ENCODE data around the gene FSD1. TPM values are rescaled to one million over a fixed set of nuclear protein-coding genes. Genes with fewer than 3 reads are reported as not detected.
"Not testable (repeated sequence)": the region's sequence is repeated elsewhere in the genome, so short reads cannot be mapped to it uniquely, and the experiment has no call there.

Gene FSD1
- total RNA-seq, 2 experiments from 2014 or later: 23.1 to 25.3 TPM

DNA sequence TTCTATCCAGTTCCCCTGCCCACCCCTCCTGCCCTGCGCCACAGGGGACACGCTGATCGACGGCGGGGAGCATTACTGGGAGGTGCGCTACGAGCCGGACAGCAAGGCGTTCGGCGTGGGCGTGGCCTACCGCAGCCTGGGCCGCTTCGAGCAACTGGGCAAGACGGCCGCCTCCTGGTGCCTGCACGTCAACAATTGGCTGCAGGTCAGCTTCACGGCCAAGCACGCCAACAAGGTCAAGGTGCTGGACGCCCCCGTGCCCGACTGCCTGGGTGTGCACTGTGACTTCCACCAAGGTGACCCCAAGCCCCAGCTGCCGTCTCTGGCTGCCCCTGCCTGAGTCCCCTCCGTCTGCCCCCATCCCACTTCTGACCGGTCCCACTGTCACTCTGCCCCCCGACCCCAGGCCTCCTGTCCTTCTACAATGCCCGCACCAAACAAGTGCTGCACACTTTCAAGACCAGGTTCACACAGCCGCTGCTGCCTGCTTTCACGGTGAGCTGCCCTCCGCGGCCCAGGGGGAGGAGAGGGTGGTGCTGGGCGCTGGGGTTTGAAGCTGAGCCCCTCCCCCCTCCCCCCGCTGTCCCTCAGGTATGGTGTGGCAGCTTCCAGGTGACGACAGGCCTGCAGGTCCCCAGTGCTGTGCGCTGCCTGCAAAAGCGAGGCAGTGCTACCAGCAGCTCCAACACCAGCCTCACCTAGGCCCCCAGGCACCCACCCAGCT, 18.7 kb downstream of the FSD1 start:
- ATAC-seq (no peak), DNase-seq (no peak)
- Mint-ChIP-seq H3K27me3 (no peaks in the 10 kb centered on the region), H3K36me3 (ENCODE audit: low read depth) (no peaks in the 10 kb centered on the region), H3K4me3 (no peak overlapping the region), H3K4me1 (peaks cover 17% of the 10 kb centered on the region), H3K9me3 (ENCODE audit: low read depth) (peaks cover 4% of the 10 kb centered on the region), H3K27ac (no peak overlapping the region)
- POLR2A ChIA-PET: interaction anchor here (0.6 to 0.9 kb wide), 2 partner anchors 22 to 42 kb away, joined by 3 to 6 read pairs; no protein-coding TSS in a partner anchor
- intact Hi-C loops (cut with DNase I, micrococcal nuclease): no loop called here
- CTCF ChIA-PET: interaction anchor here (0.9 to 1.2 kb wide), 4 partner anchors 28 to 253 kb away, joined by 3 to 4 read pairs (median 4); no protein-coding TSS in a partner anchor

DNA sequence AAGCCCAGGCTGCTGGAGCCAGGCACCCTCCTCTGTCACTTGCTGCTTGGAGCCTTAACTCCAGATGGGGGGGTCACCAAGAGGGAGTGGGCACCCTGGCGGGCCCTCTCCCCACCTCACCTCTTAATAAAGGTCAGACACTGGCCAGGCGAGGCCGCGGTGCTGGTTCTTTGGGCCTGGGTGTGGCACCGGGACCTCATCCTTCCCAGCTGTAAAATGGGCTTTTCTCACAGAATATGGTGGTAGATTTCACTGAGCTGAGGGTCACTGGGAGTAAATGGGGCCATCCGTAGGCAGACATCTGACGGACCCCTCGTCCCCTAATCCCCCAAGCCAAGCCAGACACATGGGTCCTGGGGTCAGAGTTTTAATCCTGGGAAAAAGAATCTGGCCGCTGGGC, 19.3 kb downstream of the FSD1 start:
- H3K4me1 Mint-ChIP-seq: peaks cover 19% of the 10 kb centered on the region
- DNase-seq (no peak), ATAC-seq (no peak)
- CTCF ChIA-PET: no interaction called here
- intact Hi-C loops (cut with DNase I, micrococcal nuclease): no loop called here
- H3K27ac Mint-ChIP-seq: no peak overlapping the region
- no peaks in the 10 kb centered on the region for H3K27me3 Mint-ChIP-seq
- no peaks in the 10 kb centered on the region for H3K36me3 Mint-ChIP-seq (ENCODE audit: low read depth)
- H3K9me3 Mint-ChIP-seq (ENCODE audit: low read depth): peaks cover 4% of the 10 kb centered on the region
- no peak overlapping the region for H3K4me3 Mint-ChIP-seq
- POLR2A ChIA-PET: interaction anchor here (0.6 to 1.7 kb wide), 2 partner anchors 20 to 22 kb away, joined by 3 to 6 read pairs; partner anchors contain the start of gene MPND

DNA sequence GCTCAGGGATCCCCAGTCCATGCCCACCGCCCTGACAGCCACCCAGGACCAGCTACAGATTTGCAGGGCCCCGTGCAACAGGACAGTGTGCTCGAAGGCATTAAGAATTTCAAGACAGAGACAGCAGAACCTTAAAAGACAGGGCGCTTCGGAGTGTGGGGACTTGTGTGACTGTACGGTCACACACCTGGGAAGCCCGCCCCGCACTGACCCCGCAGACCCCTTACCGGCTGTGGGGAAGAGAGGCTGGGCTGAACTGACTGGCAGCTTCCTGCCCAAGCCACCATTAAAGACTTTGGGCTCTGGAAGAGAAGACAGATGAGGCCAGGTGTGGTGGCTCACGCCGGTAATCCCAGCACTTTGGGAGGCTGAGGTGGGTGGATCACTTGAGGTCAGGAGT, 19.8 kb downstream of the FSD1 start:
- POLR2A ChIA-PET: interaction anchor here (1.7 kb wide), 1 partner anchor 19 kb away, joined by 3 read pairs; the partner anchor contains the start of gene MPND
- CTCF ChIA-PET: no interaction called here

DNA sequence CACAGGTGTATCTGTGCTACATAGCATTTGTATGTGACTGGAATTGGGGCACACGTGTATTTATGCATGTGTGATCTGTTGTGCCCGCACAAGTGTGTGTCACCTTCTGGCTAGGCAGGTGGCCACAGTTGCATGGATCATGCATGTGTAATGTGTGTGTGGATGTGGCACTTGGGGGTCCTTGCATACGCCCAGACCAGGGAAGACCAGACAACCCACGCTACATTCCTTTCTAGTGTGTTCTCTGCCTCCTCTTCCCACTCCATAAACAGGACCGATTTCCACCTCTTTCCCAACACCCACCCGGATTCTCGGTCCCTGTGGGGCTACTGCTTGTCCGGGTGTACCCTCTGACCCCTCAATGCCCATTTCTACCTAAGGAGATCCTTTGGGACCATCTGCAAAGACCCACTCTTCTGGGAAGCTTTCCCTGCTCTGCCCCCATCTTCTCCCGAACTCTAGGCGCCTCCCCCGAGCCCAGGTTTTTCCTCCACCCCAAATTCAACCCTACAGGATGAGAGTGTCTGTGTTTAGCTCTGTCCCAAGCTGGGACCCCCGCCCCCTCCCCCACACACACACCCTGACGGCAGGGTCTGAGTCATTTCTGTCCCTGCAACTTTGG, 21.9 kb downstream of the FSD1 start:
- Mint-ChIP-seq H3K36me3 (ENCODE audit: low read depth) (peaks cover 8% of the 10 kb centered on the region), H3K27ac (no peak overlapping the region), H3K9me3 (ENCODE audit: low read depth) (no peaks in the 10 kb centered on the region), H3K27me3 (no peaks in the 10 kb centered on the region), H3K4me3 (peak overlapping the region; percentile 93), H3K4me1 (peaks cover 27% of the 10 kb centered on the region)
- no peak for DNase-seq
- ChIA-PET POLR2A (no interaction called here), CTCF (no interaction called here)
- intact Hi-C loops (cut with DNase I, micrococcal nuclease): loop anchor here in 1 of 2 experiments (5.0 kb wide), 7 partner anchors 144 to 1576 kb away; partner anchors contain the start of genes ANKRD24, APBA3, CACTIN and EEF2
- no peak for ATAC-seq

More for the DNA sequence above, 19.8 kb downstream of the FSD1 start:
- peaks cover under 1% of the 10 kb centered on the region for H3K36me3 Mint-ChIP-seq (ENCODE audit: low read depth)
- peaks cover 2% of the 10 kb centered on the region for H3K9me3 Mint-ChIP-seq (ENCODE audit: low read depth)
- no peak for ATAC-seq
- DNase-seq: no peak
- H3K4me3 Mint-ChIP-seq: no peak overlapping the region
- H3K27me3 Mint-ChIP-seq: no peaks in the 10 kb centered on the region
- H3K4me1 Mint-ChIP-seq: peaks cover 20% of the 10 kb centered on the region
- no peak overlapping the region for H3K27ac Mint-ChIP-seq
- intact Hi-C loops (cut with DNase I, micrococcal nuclease): no loop called here

DNA sequence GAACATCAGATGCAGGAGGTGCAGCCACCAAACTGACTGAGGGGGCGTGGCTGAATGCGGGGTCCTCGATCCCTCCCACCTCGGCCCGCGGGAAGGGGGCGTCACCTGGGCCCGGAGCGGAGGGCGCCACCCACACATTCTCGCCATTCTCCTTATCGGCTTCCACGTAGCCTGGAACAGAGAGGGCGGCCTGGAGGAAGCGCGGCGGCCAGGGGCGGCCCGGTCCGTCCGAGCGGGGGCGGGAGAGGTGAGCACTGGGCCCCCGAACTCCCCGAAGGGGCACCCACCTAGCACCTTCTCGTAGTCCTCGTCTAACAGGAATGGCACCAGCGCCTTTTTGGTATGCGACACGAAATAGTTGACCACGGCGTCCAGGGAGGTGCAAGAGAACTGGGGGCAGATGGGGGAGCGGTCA, 22.4 kb downstream of the FSD1 start:
- peak; percentile 37 for DNase-seq
- no peaks in the 10 kb centered on the region for H3K9me3 Mint-ChIP-seq (ENCODE audit: low read depth)
- peaks cover 27% of the 10 kb centered on the region for H3K4me1 Mint-ChIP-seq
- ChIA-PET CTCF (no interaction called here), POLR2A (no interaction called here)
- intact Hi-C loops (cut with DNase I, micrococcal nuclease): loop anchor here in 1 of 2 experiments (1.0 to 5.0 kb wide), 9 partner anchors 60 to 1575 kb away; partner anchors contain the start of genes ANKRD24, APBA3, CACTIN and DAPK3
- peak overlapping the region; percentile 93 for H3K4me3 Mint-ChIP-seq
- H3K36me3 Mint-ChIP-seq (ENCODE audit: low read depth): peaks cover 8% of the 10 kb centered on the region
- no peaks in the 10 kb centered on the region for H3K27me3 Mint-ChIP-seq
- ATAC-seq: no peak
- H3K27ac Mint-ChIP-seq: no peak overlapping the region

DNA sequence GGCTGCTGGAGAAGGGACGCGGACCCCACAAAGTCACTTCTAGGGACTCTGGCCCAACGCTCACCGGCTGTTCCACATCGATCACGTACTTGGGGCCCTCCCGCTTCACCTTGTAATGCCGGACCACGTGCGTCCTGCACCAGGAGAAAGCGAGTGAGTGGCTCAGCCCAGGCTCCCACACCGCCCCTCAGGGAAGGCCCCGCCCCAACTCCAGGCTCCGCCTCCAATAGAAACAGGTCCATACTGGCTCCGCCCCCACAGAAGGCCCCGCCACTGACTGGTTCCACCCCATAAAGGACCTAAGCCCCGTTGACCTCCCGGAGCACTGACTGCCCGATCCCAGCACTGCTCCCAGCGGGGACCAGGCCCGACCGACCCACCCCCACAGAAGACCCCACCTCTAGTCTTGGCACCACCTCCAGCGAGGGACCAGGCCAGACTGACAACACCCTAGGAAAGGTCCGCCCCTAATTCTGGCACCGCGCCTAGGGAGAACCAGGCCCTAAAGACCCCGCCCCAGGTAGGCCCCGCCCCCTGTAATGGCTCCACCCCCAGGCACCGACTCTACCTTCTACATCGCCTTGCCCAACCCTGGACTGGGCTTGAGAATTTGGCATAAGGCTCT, 23.0 kb downstream of the FSD1 start:
- H3K4me1 Mint-ChIP-seq: peaks cover 27% of the 10 kb centered on the region
- H3K4me3 Mint-ChIP-seq: peak overlapping the region; percentile 93
- intact Hi-C loops (cut with DNase I, micrococcal nuclease): loop anchor here in 1 of 2 experiments (1.0 to 5.0 kb wide), 9 partner anchors 60 to 1575 kb away; partner anchors contain the start of genes ANKRD24, APBA3, CACTIN and DAPK3
- H3K36me3 Mint-ChIP-seq (ENCODE audit: low read depth): peaks cover 8% of the 10 kb centered on the region
- ChIA-PET CTCF (interaction anchor here (1.0 to 1.1 kb wide), 3 partner anchors 11 to 60 kb away, joined by 3 to 5 read pairs (median 3); partner anchors contain the start of gene STAP2), POLR2A (interaction anchor here (1.1 kb wide), 1 partner anchor 15 kb away, joined by 12 read pairs; the partner anchor contains the start of gene MPND)
- H3K9me3 Mint-ChIP-seq (ENCODE audit: low read depth): no peaks in the 10 kb centered on the region
- ATAC-seq (peak; percentile 56), DNase-seq (peak; percentile 94)
- H3K27ac Mint-ChIP-seq: peak overlapping the region; percentile 51
- H3K27me3 Mint-ChIP-seq: no peaks in the 10 kb centered on the region

DNA sequence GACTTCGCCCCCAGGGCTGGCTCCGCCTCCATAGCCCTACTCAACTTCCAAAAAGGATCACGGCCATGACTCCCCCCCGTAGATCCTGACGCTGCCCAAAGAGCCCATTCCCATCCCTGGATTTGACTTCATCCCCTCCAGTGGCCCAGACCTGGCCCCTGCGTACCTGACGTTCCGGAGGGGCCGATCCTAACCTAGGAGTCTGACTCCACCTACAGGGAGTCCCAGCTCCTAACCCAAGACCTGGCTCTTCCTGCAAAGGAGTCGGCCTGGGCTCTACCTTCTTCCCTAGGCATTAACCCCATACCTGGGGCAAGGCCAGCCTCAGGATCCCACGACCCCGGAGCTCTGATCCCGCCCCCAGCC, 23.5 kb downstream of the FSD1 start:
- Mint-ChIP-seq H3K9me3 (ENCODE audit: low read depth) (no peaks in the 10 kb centered on the region), H3K36me3 (ENCODE audit: low read depth) (peaks cover 8% of the 10 kb centered on the region), H3K4me1 (peaks cover 27% of the 10 kb centered on the region), H3K27me3 (no peaks in the 10 kb centered on the region), H3K4me3 (peak overlapping the region; percentile 93), H3K27ac (peak overlapping the region; percentile 51)
- POLR2A ChIA-PET: interaction anchor here (0.5 to 1.1 kb wide), 2 partner anchors 15 to 130 kb away, joined by 3 to 12 read pairs; partner anchors contain the start of gene MPND
- DNase-seq: no peak
- peak; percentile 23 for ATAC-seq
- CTCF ChIA-PET: interaction anchor here (0.6 to 1.1 kb wide), 7 partner anchors 10 to 76 kb away, joined by 3 to 5 read pairs (median 3); partner anchors contain the start of gene STAP2
- intact Hi-C loops (cut with DNase I, micrococcal nuclease): loop anchor here (1.0 to 5.0 kb wide), 24 partner anchors 10 to 1574 kb away; partner anchors contain the start of genes MPND (in 2 of the 2), ANKRD24 (in 1 of the 2), APBA3 (in 1 of the 2) and CACTIN (in 1 of the 2)

DNA sequence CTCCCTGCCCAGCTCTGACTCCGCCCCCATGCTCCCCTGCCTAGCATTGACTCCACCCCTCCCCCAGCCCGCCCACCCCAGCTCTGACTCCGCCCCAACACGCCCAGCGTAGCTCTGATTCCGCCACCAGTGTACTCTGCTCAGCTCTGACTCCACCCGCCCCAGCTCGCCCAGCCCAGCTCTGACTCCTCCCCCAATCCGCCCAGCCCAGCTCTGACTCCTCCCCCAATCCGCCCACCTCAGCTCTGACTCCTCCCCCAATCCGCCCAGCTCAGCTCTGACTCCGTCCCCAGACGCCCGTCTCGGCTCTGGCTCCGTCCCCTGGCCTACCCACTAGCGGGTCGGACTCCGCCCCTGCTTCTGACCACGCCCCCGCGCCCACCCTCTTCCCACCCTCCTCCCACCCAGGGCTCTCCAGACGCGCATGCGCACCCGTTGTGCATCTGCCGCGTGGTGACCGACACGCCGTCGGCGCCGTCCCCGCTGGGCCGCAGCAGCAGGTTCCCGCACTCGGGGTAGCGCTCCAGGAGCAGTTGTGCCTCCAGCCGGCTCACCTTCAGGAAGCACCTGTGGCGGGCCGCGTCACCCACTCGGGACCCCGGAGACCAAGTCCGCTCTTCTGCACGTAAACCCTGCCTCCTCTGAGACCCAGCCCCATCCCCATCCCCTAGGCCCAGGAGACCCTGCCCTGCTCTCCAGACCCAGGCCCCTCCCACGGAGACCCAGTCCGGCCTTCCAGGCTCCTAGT, 24.0 kb downstream of the FSD1 start:
- peak overlapping the region; percentile 93 for H3K4me3 Mint-ChIP-seq
- H3K9me3 Mint-ChIP-seq (ENCODE audit: low read depth): no peaks in the 10 kb centered on the region
- DNase-seq (peak; percentile 100), ATAC-seq (peak; percentile 85)
- H3K27ac Mint-ChIP-seq: peak overlapping the region; percentile 94
- H3K36me3 Mint-ChIP-seq (ENCODE audit: low read depth): peaks cover 8% of the 10 kb centered on the region
- intact Hi-C loops (cut with DNase I, micrococcal nuclease): loop anchor here (1.0 to 5.0 kb wide), 22 partner anchors 10 to 1574 kb away; partner anchors contain the start of genes MPND (in 2 of the 2), ANKRD24 (in 1 of the 2), APBA3 (in 1 of the 2) and CACTIN (in 1 of the 2)
- POLR2A ChIA-PET: interaction anchor here (0.5 to 1.1 kb wide), 2 partner anchors 14 to 130 kb away, joined by 3 to 12 read pairs; partner anchors contain the start of gene MPND
- no peaks in the 10 kb centered on the region for H3K27me3 Mint-ChIP-seq
- H3K4me1 Mint-ChIP-seq: peaks cover 27% of the 10 kb centered on the region
- CTCF ChIA-PET: interaction anchor here (0.6 to 1.1 kb wide), 7 partner anchors 10 to 76 kb away, joined by 3 to 5 read pairs (median 3); partner anchors contain the start of gene STAP2

DNA sequence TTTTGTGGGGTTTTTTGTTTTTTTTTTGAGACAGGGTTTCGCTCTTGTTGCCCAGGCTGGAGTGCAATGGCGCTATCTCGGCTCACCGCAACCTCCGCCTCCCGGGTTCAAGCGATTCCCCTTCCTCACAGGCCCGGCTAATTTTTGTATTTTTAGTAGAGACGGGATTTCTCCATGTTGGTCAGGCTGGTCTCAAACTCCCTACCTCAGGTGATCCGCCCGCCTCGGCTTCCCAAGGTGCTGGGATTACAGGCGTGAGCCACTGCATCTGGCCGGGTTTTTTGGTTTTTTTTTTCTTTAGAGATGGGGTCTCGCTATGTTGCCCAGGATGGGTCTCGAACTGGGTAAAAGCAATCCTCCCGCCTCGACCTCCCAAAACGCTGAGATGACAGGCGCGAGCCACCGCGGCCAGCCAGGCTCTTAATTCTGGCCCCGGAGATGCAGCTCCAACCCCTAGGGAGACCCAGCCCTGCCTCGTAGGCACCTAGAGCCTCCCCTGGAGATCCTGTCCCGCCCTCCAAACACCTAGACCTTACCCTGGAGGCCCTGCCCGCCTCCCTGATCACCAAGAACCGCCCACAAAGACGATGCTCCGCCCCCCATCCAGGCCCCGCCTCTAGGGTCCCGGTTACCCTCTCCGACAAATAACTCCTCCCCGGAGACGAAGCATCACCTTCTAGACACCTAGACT, 24.7 kb downstream of the FSD1 start:
- POLR2A ChIA-PET, CTCF ChIA-PET: not testable (repeated sequence)
- DNase-seq: peak; percentile 75

More for the DNA sequence above, 24.7 kb downstream of the FSD1 start:
- not testable (repeated sequence) for ATAC-seq; H3K27me3 Mint-ChIP-seq; H3K9me3 Mint-ChIP-seq (ENCODE audit: low read depth)
- Mint-ChIP-seq H3K36me3 (ENCODE audit: low read depth) (peaks cover 11% of the 10 kb centered on the region), H3K27ac (peak overlapping the region; percentile 94), H3K4me1 (peaks cover 27% of the 10 kb centered on the region), H3K4me3 (peak overlapping the region; percentile 93)
- intact Hi-C loops (cut with DNase I, micrococcal nuclease): loop anchor here (1.0 to 5.0 kb wide), 22 partner anchors 9 to 1573 kb away; partner anchors contain the start of genes MPND (in 2 of the 2), ANKRD24 (in 1 of the 2), APBA3 (in 1 of the 2) and CACTIN (in 1 of the 2)

Measured in activated CD4-positive, alpha-beta T cell treated with anti-CD3 and anti-CD28 coated beads for 36 hours (primary cell).